A549 treated with CORT108297 at 1 μM for 4 hours (cell line): ENCODE measurements around the gene RSPH4A. TPM values are rescaled to one million over a fixed set of nuclear protein-coding genes. Genes with fewer than 3 reads are reported as not detected.

ENCODE experiments used
- total RNA-seq: library from RNA; stranded (reverse); fragments of 200-300 nt; extraction: Qiagen RNA extraction; gene quantifications from 5 replicates; pipeline ENCODE4 v1.2.3, GENCODE V29; 2022

Gene RSPH4A
- total RNA-seq: 0.16 to 0.28 TPM (median 0.22 TPM) in 5 replicates

GRCh38 chr6:116615937-116616736 lies at the start of gene RSPH4A:
RSPH4A (plus strand) TSS chr6:116616479; CDS start chr6:116616624, 145 bp downstream.

GRCh38 chr6:116570856-116571682 lies 45.2 kb upstream of the RSPH4A start, which contains the start of gene RWDD1:
RWDD1 (plus strand) TSS chr6:116571504; CDS start chr6:116571583, 79 bp downstream.

GRCh38 chr6:116680880-116681672 lies 64.8 kb downstream of the RSPH4A start, which contains the start of gene KPNA5:
KPNA5 (plus strand) TSS chr6:116681211; CDS start chr6:116681335, 124 bp downstream.

Other genes with a start within 250 kb of the RSPH4A start
- 13.0 to 20.1 TPM (median 17.4 TPM) in 5 replicates for gene DSE, start 245.5 kb upstream of the RSPH4A start, total RNA-seq
- gene CALHM6, start 155.1 kb upstream of the RSPH4A start, total RNA-seq: 0.25 to 0.39 TPM in 2 of 5 replicates, not detected in the others
- 0.04 to 0.10 TPM (median 0.06 TPM) in 5 replicates for gene CALHM5, start 104.8 kb upstream of the RSPH4A start, total RNA-seq
- gene TRAPPC3L, start 70.8 kb upstream of the RSPH4A start, total RNA-seq: not detected in 5 replicates
- 0.16 TPM in 1 of 5 replicates, not detected in the others for gene CALHM4, start 62.7 kb upstream of the RSPH4A start, total RNA-seq
- 23.9 to 39.8 TPM (median 36.2 TPM) in 5 replicates for gene RWDD1, start 45.0 kb upstream of the RSPH4A start, total RNA-seq
- gene ZUP1, start 52.3 kb downstream of the RSPH4A start, total RNA-seq: 6.0 to 7.7 TPM (median 6.4 TPM) in 5 replicates
- gene KPNA5, start 64.7 kb downstream of the RSPH4A start, total RNA-seq: 0.79 to 2.1 TPM (median 1.4 TPM) in 5 replicates
- gene FAM162B, start 149.2 kb downstream of the RSPH4A start, total RNA-seq: not detected in 5 replicates
- not detected in 5 replicates for gene GPRC6A, start 212.6 kb downstream of the RSPH4A start, total RNA-seq